K562 (cell line): ENCODE results near the gene SELENOF. TPM values are rescaled to one million over a fixed set of nuclear protein-coding genes. Genes with fewer than 3 reads are reported as not detected.

Experiments
- ATAC-seq: fragments of 200-7000 bp; cut with Tn5 transposase; 3 replicates; pipeline ENCODE4 v1.9.1; 2020; ENCODE audit warnings: moderate library complexity
- BruUV-seq: library from RNA; stranded (reverse); fragments of 400-500 nt; replicated peaks from 2 replicates; lab custom pipeline; 2021; lab: Mats Ljungman, UMichigan
- CTCF ChIA-PET: fragments of 300-600 bp; formaldehyde crosslinking; extraction: SDS; loops from one replicate; lab custom pipeline; 2021; ENCODE audit warnings: low intra/inter-chr PET ratio; lab: Yijun Ruan, JAX
- POLR2A ChIA-PET: fragments of 300-600, 350-650 bp; sonication (Branson Sonifier 250); formaldehyde crosslinking; extraction: SDS; loops from one replicate; lab custom pipeline; 2021; ENCODE audit warnings: antibody characterized with exemption, inconsistent platforms; lab: Yijun Ruan, JAX
- DNase-seq, 4 experiments: peaks; one replicate each; pipeline versions ENCODE4 v3.0.0 to v3.0.0-alpha.2; 2011 to 2018; ENCODE audit warnings: low spot score in 3 of 4, mixed read lengths in 3 of 4; ENCODE audit errors: extremely low read depth in 1 of 4
- FAIRE-seq: peaks from 2 replicates; lab custom pipeline; 2011; peaks lifted over from hg19 to GRCh38; lab: Jason Lieb, UNC
- H2AFZ ChIP-seq: 2 replicates; pipeline ENCODE4 v1.6.0; 2011; ENCODE audit warnings: low read depth, low read length, control low read depth, inconsistent platforms
- H3K27ac ChIP-seq: fragments of 200-600 bp; 3 replicates; pipeline ENCODE4 v1.8.0; 2011; ENCODE audit warnings: low read depth, mild to moderate bottlenecking, control low read depth, inconsistent platforms, low read length, moderate library complexity, mixed read lengths; ENCODE audit errors: extremely low read depth
- H3K27me3 ChIP-seq, 2 experiments: fragments of 300-600 bp in 1 of 2; 2 replicates in 1 of 2; 3 replicates in 1 of 2; pipeline versions ENCODE4 v1.6.0 to v1.8.0; 2011; ENCODE audit warnings: inconsistent platforms in 2 of 2, low read length in 2 of 2, mild to moderate bottlenecking in 1 of 2, mixed read lengths in 1 of 2, moderate library complexity in 1 of 2; ENCODE audit not compliant: control insufficient read depth in 2 of 2, insufficient read depth in 2 of 2
- H3K36me3 ChIP-seq: fragments of 300-600 bp; 3 replicates; pipeline ENCODE4 v1.8.0; 2011; ENCODE audit warnings: mild to moderate bottlenecking, low read length, inconsistent platforms; ENCODE audit not compliant: control insufficient read depth, insufficient read depth
- H3K4me1 ChIP-seq, 2 experiments: fragments of 200-600 bp in 1 of 2; replicated peaks in 1 of 2; 2 replicates in 1 of 2; 3 replicates in 1 of 2; pipeline versions ENCODE4 v1.5.1 to v1.8.0; 2011; ENCODE audit warnings: inconsistent platforms in 2 of 2, low read length in 2 of 2, mild to moderate bottlenecking in 1 of 2, mixed read lengths in 1 of 2, moderate library complexity in 1 of 2; ENCODE audit not compliant: control insufficient read depth in 2 of 2, insufficient read depth in 2 of 2
- H3K4me2 ChIP-seq: 2 replicates; pipeline ENCODE4 v1.6.1; 2011; ENCODE audit warnings: low read length, control low read depth, inconsistent platforms, mixed read lengths; ENCODE audit not compliant: insufficient read depth
- H3K4me3 ChIP-seq: fragments of 200-600 bp; sonication (generic), shearing (Covaris generic); 2 replicates; pipeline ENCODE4 v1.5.1; 2016; ENCODE audit warnings: control low read depth, inconsistent platforms
- H3K79me2 ChIP-seq: fragments of 200-600 bp; 3 replicates; pipeline ENCODE4 v1.8.0; 2011; ENCODE audit warnings: low read length, inconsistent platforms; ENCODE audit not compliant: control insufficient read depth, insufficient read depth
- H3K9ac ChIP-seq, 2 experiments: 2 replicates each; pipeline versions ENCODE4 v1.6.0 to v1.6.1; 2011; ENCODE audit warnings: low read depth in 2 of 2, low read length in 2 of 2, control low read depth in 1 of 2, inconsistent platforms in 1 of 2, mild to moderate bottlenecking in 1 of 2, mixed read lengths in 1 of 2; ENCODE audit not compliant: insufficient read depth in 1 of 2
- H3K9me1 ChIP-seq: one replicate; pipeline ENCODE4 v1.6.0; 2011; ENCODE audit warnings: inconsistent platforms, mild to moderate bottlenecking, low read length, moderate library complexity; ENCODE audit not compliant: control insufficient read depth, insufficient read depth
- H3K9me3 ChIP-seq: replicated peaks from 2 replicates; pipeline ENCODE4 v1.5.1; 2011; ENCODE audit warnings: low read depth, low read length, inconsistent platforms; ENCODE audit not compliant: control insufficient read depth, insufficient read depth
- H4K20me1 ChIP-seq: replicated peaks from 2 replicates; pipeline ENCODE4 v1.6.1; 2011; ENCODE audit warnings: low read length, inconsistent platforms, mixed read lengths; ENCODE audit not compliant: control insufficient read depth, insufficient read depth
- CREBBP ChIP-seq: IDR thresholded peaks from one replicate; pipeline ENCODE4 v1.6.1; 2012; ENCODE audit warnings: low read depth, mild to moderate bottlenecking, control low read depth, inconsistent platforms, low read length
- NCOA2 ChIP-seq, 2 experiments: fragments of 450-650 bp; IDR thresholded peaks; 2 replicates each; pipeline ENCODE4 v1.6.1; 2018; ENCODE audit warnings: mild to moderate bottlenecking in 2 of 2, moderate library complexity in 1 of 2; ENCODE audit not compliant: partially characterized antibody in 2 of 2
- SRSF9 ChIP-seq: fragments of 200-400 bp; formaldehyde crosslinking; IDR thresholded peaks from 2 replicates; pipeline ENCODE4 v1.6.1; 2017; ENCODE audit warnings: low read depth, low read length, borderline replicate concordance
- ZNF124 ChIP-seq: sonication (generic); formaldehyde crosslinking; IDR thresholded peaks from 2 replicates; pipeline ENCODE4 v1.8.1; 2022; ENCODE audit warnings: missing genetic modification reagents
- ZNF431 ChIP-seq: sonication (generic); formaldehyde crosslinking; IDR thresholded peaks from 2 replicates; pipeline ENCODE4 v1.8.0; 2022; ENCODE audit warnings: mild to moderate bottlenecking, missing genetic modification reagents
- WGBS: fragments of 100-300 bp; shearing (Covaris generic); methylation state at CpG from one replicate; pipeline ENCODE4 v1.1.6; 2016; ENCODE audit warnings: low coverage, mixed read lengths; ENCODE audit not compliant: insufficient coverage; ENCODE audit errors: missing lambda C conversion rate; 5-methylcytosine and 5-hydroxymethylcytosine counted together
- in situ Hi-C: fragments of 300-500 bp; cut with MboI; formaldehyde crosslinking; loops from 4 replicates; pipeline ENCODE4 v1.15.0; 2018; ENCODE audit warnings: inconsistent platforms, mixed read lengths
- intact Hi-C: fragments of 100-400 bp; cut with micrococcal nuclease; formaldehyde crosslinking; loops from 2 replicates; pipeline ENCODE4 v1.14.2; 2022
- polyA plus RNA-seq, 8 experiments: library from polyadenylated mRNA; depleted of rRNA in 4 of 8; stranded (reverse) in 5 of 8; unstranded in 3 of 8; fragments of >200 nt; fragmentation: Nextera tagmentation in 2 of 8; fragmentation: Illumina TruSeq in 1 of 8; extraction: Ambion mirVana in 2 of 8; extraction: Trizol in 1 of 8; gene quantifications; 2 replicates each; pipeline versions ENCODE4 v1.2.1 to v1.2.3, GENCODE V29; 2011 to 2014; ENCODE audit warnings: inconsistent platforms in 1 of 8, missing spikeins in 1 of 8
- total RNA-seq, 7 experiments: library from RNA; depleted of rRNA in 6 of 7; stranded (reverse); fragments of >200 nt in 6 of 7; fragmentation: Illumina TruSeq in 2 of 7; extraction: Trizol in 2 of 7; gene quantifications; 2 replicates each; pipeline versions ENCODE4 v1.2.1 to v1.2.3, GENCODE V29; 2011 to 2021; ENCODE audit warnings: low replicate concordance in 1 of 7
- TF ChIP-seq, protein P1 (sequence below): sonication (generic); IDR thresholded peaks from 2 replicates; pipeline ENCODE4 v1.6.1; 2016
- TF ChIP-seq, protein P2 (sequence below): fragments of 250-450 bp; sonication (Bioruptor Pico); IDR thresholded peaks from 2 replicates; pipeline ENCODE4 v1.4.0; 2020; ENCODE audit warnings: mild to moderate bottlenecking, moderate library complexity
- TF ChIP-seq, protein P3 (sequence below): fragments of 450-650 bp; IDR thresholded peaks from 2 replicates; pipeline ENCODE4 v1.6.1; 2016; ENCODE audit warnings: missing biosample characterization, missing genetic modification characterization
- TF ChIP-seq, protein P4 (sequence below): fragments of 450-650 bp; IDR thresholded peaks from 2 replicates; pipeline ENCODE4 v1.6.1; 2016; ENCODE audit warnings: antibody characterized with exemption

SELENOF gene
- total and polyA plus RNA-seq, 9 of the 15 experiments (the other 6 are each of a cell fraction or from before 2014, with no cell fraction given): 115 to 394 (median 215) TPM

DNA sequence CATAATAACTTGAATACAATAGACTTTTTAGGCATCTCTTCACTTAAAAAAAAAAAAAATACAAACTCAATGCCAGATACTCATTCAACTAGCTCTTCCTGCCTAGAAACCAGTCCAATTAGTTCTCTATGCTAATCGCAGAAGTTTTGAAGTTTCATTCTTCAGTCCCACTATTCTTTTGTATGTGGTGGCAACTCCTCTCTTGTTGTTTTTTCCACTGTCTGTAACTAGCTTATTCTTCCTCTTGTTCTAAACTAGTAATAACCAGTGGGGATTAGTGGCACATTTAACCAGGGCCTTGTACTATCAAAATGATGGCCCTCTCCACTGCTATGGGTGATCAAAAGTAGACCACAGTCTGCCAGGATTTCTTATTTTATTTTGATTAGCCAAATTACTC, 52.5 kb downstream of the SELENOF start:
- Histone ChIP-seq H3K4me2 (no peak overlapping the region), H3K36me3 (peaks cover 14% of the 10 kb centered on the region; the same call in 1 of the 3 replicates), H3K9me1 (no peaks in the 10 kb centered on the region), H3K27me3 (no peaks in the 10 kb centered on the region), H3K4me3 (no peak overlapping the region), H3K9ac (no peak overlapping the region), H2AFZ (no peak overlapping the region), H3K4me1 (no peaks in the 10 kb centered on the region), H4K20me1 (no peaks in the 10 kb centered on the region), H3K9me3 (no peaks in the 10 kb centered on the region), H3K79me2 (no peaks in the 10 kb centered on the region), H3K27ac (no peak overlapping the region)
- ChIA-PET CTCF (interaction anchor here (0.7 kb wide), 1 partner anchor 10 kb away, joined by 3 read pairs; no protein-coding TSS in a partner anchor), POLR2A (interaction anchor here (0.8 to 1.0 kb wide), 2 partner anchors 8 to 14 kb away, joined by 3 to 4 read pairs; no protein-coding TSS in a partner anchor)
- DNase-seq (no peak), ATAC-seq (no peak), FAIRE-seq (no peak)
- TF ChIP-seq, protein P1, sequence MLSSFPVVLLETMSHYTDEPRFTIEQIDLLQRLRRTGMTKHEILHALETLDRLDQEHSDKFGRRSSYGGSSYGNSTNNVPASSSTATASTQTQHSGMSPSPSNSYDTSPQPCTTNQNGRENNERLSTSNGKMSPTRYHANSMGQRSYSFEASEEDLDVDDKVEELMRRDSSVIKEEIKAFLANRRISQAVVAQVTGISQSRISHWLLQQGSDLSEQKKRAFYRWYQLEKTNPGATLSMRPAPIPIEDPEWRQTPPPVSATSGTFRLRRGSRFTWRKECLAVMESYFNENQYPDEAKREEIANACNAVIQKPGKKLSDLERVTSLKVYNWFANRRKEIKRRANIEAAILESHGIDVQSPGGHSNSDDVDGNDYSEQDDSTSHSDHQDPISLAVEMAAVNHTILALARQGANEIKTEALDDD: peak; percentile 39; the same call in 1 of the 2 replicates
- TF ChIP-seq, protein P2, sequence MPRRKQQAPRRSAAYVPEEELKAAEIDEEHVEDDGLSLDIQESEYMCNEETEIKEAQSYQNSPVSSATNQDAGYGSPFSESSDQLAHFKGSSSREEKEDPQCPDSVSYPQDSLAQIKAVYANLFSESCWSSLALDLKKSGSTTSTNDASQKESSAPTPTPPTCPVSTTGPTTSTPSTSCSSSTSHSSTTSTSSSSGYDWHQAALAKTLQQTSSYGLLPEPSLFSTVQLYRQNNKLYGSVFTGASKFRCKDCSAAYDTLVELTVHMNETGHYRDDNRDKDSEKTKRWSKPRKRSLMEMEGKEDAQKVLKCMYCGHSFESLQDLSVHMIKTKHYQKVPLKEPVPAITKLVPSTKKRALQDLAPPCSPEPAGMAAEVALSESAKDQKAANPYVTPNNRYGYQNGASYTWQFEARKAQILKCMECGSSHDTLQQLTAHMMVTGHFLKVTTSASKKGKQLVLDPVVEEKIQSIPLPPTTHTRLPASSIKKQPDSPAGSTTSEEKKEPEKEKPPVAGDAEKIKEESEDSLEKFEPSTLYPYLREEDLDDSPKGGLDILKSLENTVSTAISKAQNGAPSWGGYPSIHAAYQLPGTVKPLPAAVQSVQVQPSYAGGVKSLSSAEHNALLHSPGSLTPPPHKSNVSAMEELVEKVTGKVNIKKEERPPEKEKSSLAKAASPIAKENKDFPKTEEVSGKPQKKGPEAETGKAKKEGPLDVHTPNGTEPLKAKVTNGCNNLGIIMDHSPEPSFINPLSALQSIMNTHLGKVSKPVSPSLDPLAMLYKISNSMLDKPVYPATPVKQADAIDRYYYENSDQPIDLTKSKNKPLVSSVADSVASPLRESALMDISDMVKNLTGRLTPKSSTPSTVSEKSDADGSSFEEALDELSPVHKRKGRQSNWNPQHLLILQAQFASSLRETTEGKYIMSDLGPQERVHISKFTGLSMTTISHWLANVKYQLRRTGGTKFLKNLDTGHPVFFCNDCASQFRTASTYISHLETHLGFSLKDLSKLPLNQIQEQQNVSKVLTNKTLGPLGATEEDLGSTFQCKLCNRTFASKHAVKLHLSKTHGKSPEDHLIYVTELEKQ (CRISPR knock-in tag): no peak
- TF ChIP-seq ZNF124 (CRISPR knock-in tag): no peak
- TF ChIP-seq, protein P3, sequence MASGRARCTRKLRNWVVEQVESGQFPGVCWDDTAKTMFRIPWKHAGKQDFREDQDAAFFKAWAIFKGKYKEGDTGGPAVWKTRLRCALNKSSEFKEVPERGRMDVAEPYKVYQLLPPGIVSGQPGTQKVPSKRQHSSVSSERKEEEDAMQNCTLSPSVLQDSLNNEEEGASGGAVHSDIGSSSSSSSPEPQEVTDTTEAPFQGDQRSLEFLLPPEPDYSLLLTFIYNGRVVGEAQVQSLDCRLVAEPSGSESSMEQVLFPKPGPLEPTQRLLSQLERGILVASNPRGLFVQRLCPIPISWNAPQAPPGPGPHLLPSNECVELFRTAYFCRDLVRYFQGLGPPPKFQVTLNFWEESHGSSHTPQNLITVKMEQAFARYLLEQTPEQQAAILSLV (tag): no peak
- no peak for TF ChIP-seq NCOA2 (IDR thresholded peaks at IDR 0.05; ENCODE audit: partially characterized antibody in 2 of 2)
- TF ChIP-seq SRSF9: no peak
- TF ChIP-seq ZNF431 (CRISPR knock-in tag): no peak
- TF ChIP-seq, protein P4, sequence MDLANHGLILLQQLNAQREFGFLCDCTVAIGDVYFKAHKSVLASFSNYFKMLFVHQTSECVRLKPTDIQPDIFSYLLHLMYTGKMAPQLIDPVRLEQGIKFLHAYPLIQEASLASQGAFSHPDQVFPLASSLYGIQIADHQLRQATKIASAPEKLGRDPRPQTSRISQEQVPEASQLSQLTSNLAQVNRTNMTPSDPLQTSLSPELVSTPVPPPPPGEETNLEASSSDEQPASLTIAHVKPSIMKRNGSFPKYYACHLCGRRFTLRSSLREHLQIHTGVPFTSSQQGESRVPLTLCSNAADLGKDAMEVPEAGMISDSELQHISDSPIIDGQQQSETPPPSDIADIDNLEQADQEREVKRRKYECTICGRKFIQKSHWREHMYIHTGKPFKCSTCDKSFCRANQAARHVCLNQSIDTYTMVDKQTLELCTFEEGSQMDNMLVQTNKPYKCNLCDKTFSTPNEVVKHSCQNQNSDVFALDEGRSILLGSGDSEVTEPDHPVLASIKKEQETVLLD: no peak
- no peak for TF ChIP-seq CREBBP
- BruUV-seq: no TSS peak
- intact Hi-C loops: no loop called here
- in situ Hi-C loops: no loop called here
- 100% methylated on average over 1 of the region's 1 CpG for WGBS
